ENCODE measurements around the gene BCL7B.
"Not testable (repeated sequence)": the region's sequence is repeated elsewhere in the genome, so short reads cannot be mapped to it uniquely, and the experiment has no call there.

BCL7B gene

GRCh38 chr7:73570977-73571376, 13.5 kb upstream of the BCL7B start:
- no peak for DNase-seq

- no peak for DNase-seq
Measured at GRCh38 chr7:73570521-73570920, 13.0 kb upstream of the BCL7B start.

GRCh38 chr7:73569042-73569608, 11.6 kb upstream of the BCL7B start:
- no peak for DNase-seq

- DNase-seq = no peak
Measured at GRCh38 chr7:73567846-73568685, 10.6 kb upstream of the BCL7B start.

GRCh38 chr7:73567140-73567539, 9.7 kb upstream of the BCL7B start:
- DNase-seq = no peak

GRCh38 chr7:73566431-73566830, 8.9 kb upstream of the BCL7B start:
- DNase-seq = not testable (repeated sequence)

GRCh38 chr7:73565675-73566340, 8.3 kb upstream of the BCL7B start:
- DNase-seq = no peak

- no peak for DNase-seq
Measured at GRCh38 chr7:73560109-73560835, 2.8 kb upstream of the BCL7B start.

GRCh38 chr7:73557108-73557396, 438 bp downstream of the BCL7B start:
- DNase-seq = peak; percentile 91

GRCh38 chr7:73556208-73557107, 1.0 kb downstream of the BCL7B start:
- DNase-seq = no peak

- DNase-seq = no peak
Measured at GRCh38 chr7:73555411-73555982, 2.0 kb downstream of the BCL7B start.

- DNase-seq = not testable (repeated sequence)
Measured at GRCh38 chr7:73550093-73550492, 7.4 kb downstream of the BCL7B start.

GRCh38 chr7:73549176-73549575, 8.3 kb downstream of the BCL7B start:
- no peak for DNase-seq

GRCh38 chr7:73547841-73548240, 9.6 kb downstream of the BCL7B start:
- no peak for DNase-seq

- DNase-seq = no peak
Measured at GRCh38 chr7:73544678-73545077, 12.8 kb downstream of the BCL7B start.

GRCh38 chr7:73541722-73542121, 15.8 kb downstream of the BCL7B start:
- DNase-seq = no peak

- DNase-seq = no peak
Measured at GRCh38 chr7:73539709-73540108, 17.8 kb downstream of the BCL7B start.

GRCh38 chr7:73538510-73538909, 19.0 kb downstream of the BCL7B start:
- DNase-seq = not testable (repeated sequence)

GRCh38 chr7:73537051-73537450, 20.4 kb downstream of the BCL7B start:
- DNase-seq = no peak

- no peak for DNase-seq
Measured at GRCh38 chr7:73536479-73536878, 21.0 kb downstream of the BCL7B start.

- not testable (repeated sequence) for DNase-seq
Measured at GRCh38 chr7:73535918-73536317, 21.6 kb downstream of the BCL7B start.

GRCh38 chr7:73533742-73534141, 23.7 kb downstream of the BCL7B start:
- DNase-seq = no peak

All from NCI-H510A treated with DMSO at 0.1 percent for 48 hours (cell line).